ENCODE data around the gene WWOX. TPM values are rescaled to one million over a fixed set of nuclear protein-coding genes. Genes with fewer than 3 reads are reported as not detected.
A peak's percentile ranks its signal among the peaks of the same experiment; 100 is the strongest.

The WWOX gene
- total and polyA plus RNA-seq, 2 of the 13 experiments (the other 11 are each of a cell fraction or from before 2014, with no cell fraction given): 9.1 to 37.4 TPM

GRCh38 chr16:78596996-78597422 lies 497.6 kb downstream of the WWOX start (continued):
- TF ChIP-seq THRA (CRISPR knock-in tag; IDR thresholded peaks at IDR 0.05; ENCODE audit: borderline replicate concordance) (no peak), PITX1 (CRISPR knock-in tag; IDR thresholded peaks at IDR 0.05) (peak; percentile 79), HDAC6 (IDR thresholded peaks at IDR 0.05; ENCODE audit: low read depth, low read length) (no peak), ZNF354B (CRISPR knock-in tag; IDR thresholded peaks at IDR 0.05) (0 out of 2 replicates have a peak, but pooled peaks have one; percentile 18), KMT2A (CRISPR knock-in tag; IDR thresholded peaks at IDR 0.05) (0 out of 2 replicates have a peak, but pooled peaks have one; percentile 39), SAP130 (CRISPR knock-in tag; IDR thresholded peaks at IDR 0.05; ENCODE audit: low read depth) (peak; percentile 57; the same call in 1 of the 2 replicates), IRF2 (CRISPR knock-in tag; IDR thresholded peaks at IDR 0.05) (peak; percentile 33; the same call in 1 of the 2 replicates), ZNF724P (CRISPR knock-in tag; IDR thresholded peaks at IDR 0.05; ENCODE audit: borderline replicate concordance) (no peak; the same call in 1 of the 2 replicates), MTF1 (CRISPR knock-in tag; IDR thresholded peaks at IDR 0.05) (no peak), TEAD3 (CRISPR knock-in tag; optimal IDR thresholded peaks at IDR 0.05; ENCODE audit: borderline replicate concordance) (peak; percentile 66), ZBTB40 (IDR thresholded peaks at IDR 0.05) (no peak), ZBTB40 (CRISPR knock-in tag; IDR thresholded peaks at IDR 0.05) (0 out of 2 replicates have a peak, but pooled peaks have one; percentile 17), RFXANK (CRISPR knock-in tag; IDR thresholded peaks at IDR 0.05) (no peak), RNF219 (CRISPR knock-in tag; IDR thresholded peaks at IDR 0.05) (no peak), ZNF710 (CRISPR knock-in tag; IDR thresholded peaks at IDR 0.05; ENCODE audit: borderline replicate concordance) (peak; percentile 27; the same call in 1 of the 2 replicates), GABPA (IDR thresholded peaks at IDR 0.05; ENCODE audit: low read depth, low read length) (no peak), GABPA (CRISPR knock-in tag; IDR thresholded peaks at IDR 0.05; ENCODE audit: low read depth) (0 out of 2 replicates have a peak, but pooled peaks have one; percentile 26)
